Neural progenitor cell (in vitro differentiated cells): ENCODE results near the gene GAD1.

Experiments used
- CTCF ChIP-seq: fragments of 200-600 bp; sonication (generic); IDR thresholded peaks from 2 replicates; pipeline ENCODE4 v1.5.1; 2017; ENCODE audit warnings: antibody characterized with exemption, mild to moderate bottlenecking
- EZH2 ChIP-seq: fragments of 200-600 bp; sonication (generic); IDR thresholded peaks from 2 replicates; pipeline ENCODE4 v1.6.1; 2017; ENCODE audit warnings: antibody characterized with exemption, mild to moderate bottlenecking, moderate library complexity
- EZH2phosphoT487 ChIP-seq: fragments of 200-600 bp; sonication (generic); IDR thresholded peaks from 2 replicates; pipeline ENCODE4 v1.6.1; 2017; ENCODE audit warnings: antibody characterized with exemption

- no peak for TF ChIP-seq CTCF
- no peak for TF ChIP-seq EZH2phosphoT487
- TF ChIP-seq EZH2, result no peak
Observed at GRCh38 chr2:170856066-170856465, 39.4 kb downstream of the GAD1 start.
